Mucosa of stomach (tissue), 1 donor: Measurements from ENCODE around the gene HIRIP3.

Experiments
- H3K27me3 ChIP-seq: one replicate; pipeline ENCODE4 v1.7.0; 2013; ENCODE audit warnings: mild to moderate bottlenecking, low read length; ENCODE audit not compliant: control insufficient read depth, insufficient read depth
- H3K36me3 ChIP-seq: one replicate; pipeline ENCODE4 v1.7.0; 2013; ENCODE audit warnings: low read length; ENCODE audit not compliant: control insufficient read depth, insufficient read depth
- H3K4me1 ChIP-seq: one replicate; pipeline ENCODE4 v1.7.0; 2013; ENCODE audit warnings: mild to moderate bottlenecking, low read length; ENCODE audit not compliant: control insufficient read depth, insufficient read depth
- H3K4me3 ChIP-seq: one replicate; pipeline ENCODE4 v1.7.0; 2013; ENCODE audit warnings: low read length
- H3K9ac ChIP-seq: one replicate; pipeline ENCODE4 v1.7.0; 2013; ENCODE audit warnings: mild to moderate bottlenecking, low read length, moderate library complexity
- H3K9me3 ChIP-seq: one replicate; pipeline ENCODE4 v1.7.0; 2013; ENCODE audit warnings: mild to moderate bottlenecking, low read length, moderate library complexity; ENCODE audit not compliant: control insufficient read depth
- donor health status: Pancreatic carcinoma.

HIRIP3 gene

DNA sequence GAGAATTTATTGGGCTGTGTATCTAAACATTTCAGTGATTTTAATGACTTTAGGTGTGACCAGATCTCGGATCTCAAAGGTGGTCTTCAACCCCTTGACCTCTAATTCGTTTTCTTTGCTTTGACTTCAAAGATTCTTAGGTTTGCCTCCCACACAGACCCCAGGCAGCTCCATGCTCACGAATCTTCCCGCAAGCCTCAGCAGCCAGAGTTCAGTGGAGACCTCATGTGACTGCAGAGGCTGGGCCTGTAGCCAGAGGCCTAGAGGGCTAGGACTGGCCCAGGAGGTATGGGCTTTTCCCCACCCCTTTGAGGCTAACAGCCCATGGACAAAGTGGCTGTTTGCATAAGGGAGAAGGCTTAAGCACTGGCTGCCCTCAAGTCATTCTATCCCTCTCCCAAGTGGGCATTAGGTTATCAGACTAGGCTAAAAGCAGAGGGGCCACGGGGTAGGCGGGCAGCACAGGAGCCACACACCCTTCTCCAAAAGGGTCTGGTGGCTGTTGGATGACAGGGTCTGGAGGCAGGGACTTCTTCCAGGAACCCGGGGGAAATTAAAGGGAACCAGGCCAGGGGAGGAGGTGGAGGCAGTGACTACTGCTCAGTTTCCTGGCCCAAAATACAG lies 3.0 kb downstream of the HIRIP3 start:
- Histone ChIP-seq H3K4me1 (peaks cover 35% of the 10 kb centered on the region), H3K27me3 (no peaks in the 10 kb centered on the region), H3K9me3 (no peaks in the 10 kb centered on the region), H3K9ac (no peak overlapping the region), H3K4me3 (no peak overlapping the region), H3K36me3 (peaks cover 10% of the 10 kb centered on the region)

DNA sequence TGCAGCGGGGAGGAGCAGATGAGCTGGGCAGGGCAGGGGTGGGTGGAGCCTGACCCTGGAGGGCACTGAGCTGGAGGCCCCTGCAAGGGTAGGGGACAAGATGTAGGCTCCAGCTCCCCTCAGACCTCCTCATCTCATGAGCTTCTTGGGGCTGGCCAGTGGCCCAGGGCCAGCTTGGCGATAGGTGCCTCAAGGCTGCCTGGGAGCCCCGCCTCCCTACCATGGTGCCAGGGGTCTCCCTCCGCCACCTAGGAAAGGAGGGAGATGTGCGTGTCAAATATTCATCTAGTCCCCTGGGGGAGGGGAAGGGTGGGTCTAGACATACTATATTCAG lies 3.9 kb downstream of the HIRIP3 start:
- peaks cover 14% of the 10 kb centered on the region for H3K36me3 ChIP-seq

DNA sequence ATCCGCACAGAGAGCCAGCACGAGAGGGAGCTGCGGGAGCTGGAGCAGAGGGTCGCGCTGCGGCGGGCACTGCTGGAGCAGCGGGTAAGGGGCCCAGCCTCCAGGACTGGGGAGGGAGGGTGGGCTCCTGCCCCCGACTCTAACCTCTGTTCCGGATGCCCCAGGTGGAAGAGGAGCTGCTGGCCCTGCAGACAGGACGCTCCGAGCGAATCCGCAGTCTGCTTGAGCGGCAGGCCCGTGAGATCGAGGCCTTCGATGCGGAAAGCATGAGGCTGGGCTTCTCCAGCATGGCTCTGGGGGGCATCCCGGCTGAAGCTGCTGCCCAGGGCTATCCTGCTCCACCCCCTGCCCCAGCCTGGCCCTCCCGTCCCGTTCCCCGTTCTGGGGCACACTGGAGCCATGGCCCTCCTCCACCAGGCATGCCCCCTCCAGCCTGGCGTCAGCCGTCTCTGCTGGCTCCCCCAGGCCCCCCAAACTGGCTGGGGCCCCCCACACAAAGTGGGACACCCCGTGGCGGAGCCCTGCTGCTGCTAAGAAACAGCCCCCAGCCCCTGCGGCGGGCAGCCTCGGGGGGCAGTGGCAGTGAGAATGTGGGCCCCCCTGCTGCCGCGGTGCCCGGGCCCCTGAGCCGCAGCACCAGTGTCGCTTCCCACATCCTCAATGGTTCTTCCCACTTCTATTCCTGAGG lies 4.4 kb downstream of the HIRIP3 start:
- no peak overlapping the region for H3K9ac ChIP-seq
- peaks cover 29% of the 10 kb centered on the region for H3K4me1 ChIP-seq
- H3K4me3 ChIP-seq, result no peak overlapping the region
- H3K9me3 ChIP-seq, result no peaks in the 10 kb centered on the region
- H3K27me3 ChIP-seq, result no peaks in the 10 kb centered on the region
- H3K36me3 ChIP-seq, result peaks cover 14% of the 10 kb centered on the region

More for the DNA sequence above, 3.9 kb downstream of the HIRIP3 start:
- Histone ChIP-seq H3K4me3 (no peak overlapping the region), H3K9ac (no peak overlapping the region), H3K27me3 (no peaks in the 10 kb centered on the region), H3K4me1 (peaks cover 30% of the 10 kb centered on the region), H3K9me3 (no peaks in the 10 kb centered on the region)

DNA sequence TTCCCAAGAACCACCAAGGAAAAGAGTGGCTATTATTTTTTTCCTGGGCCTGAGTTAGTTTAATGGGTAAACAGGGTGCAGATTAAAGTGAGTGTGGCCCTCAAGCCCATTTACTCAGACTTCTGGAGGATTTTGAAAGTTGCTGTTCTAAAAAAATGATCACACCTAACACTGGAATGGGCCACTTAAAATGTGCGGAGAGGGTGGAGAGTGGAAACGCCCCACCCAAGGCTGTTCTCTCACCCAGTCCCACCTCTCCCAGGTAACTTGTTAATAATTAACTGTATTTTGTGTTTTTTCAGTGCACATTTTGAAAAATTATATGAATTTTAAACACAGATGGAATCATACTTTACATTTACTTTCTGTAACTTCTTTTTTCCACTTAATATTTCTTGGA lies 5.4 kb downstream of the HIRIP3 start:
- Histone ChIP-seq H3K27me3 (no peaks in the 10 kb centered on the region), H3K9me3 (no peaks in the 10 kb centered on the region), H3K4me3 (no peak overlapping the region), H3K36me3 (peaks cover 23% of the 10 kb centered on the region), H3K4me1 (peaks cover 29% of the 10 kb centered on the region), H3K9ac (no peak overlapping the region)

DNA sequence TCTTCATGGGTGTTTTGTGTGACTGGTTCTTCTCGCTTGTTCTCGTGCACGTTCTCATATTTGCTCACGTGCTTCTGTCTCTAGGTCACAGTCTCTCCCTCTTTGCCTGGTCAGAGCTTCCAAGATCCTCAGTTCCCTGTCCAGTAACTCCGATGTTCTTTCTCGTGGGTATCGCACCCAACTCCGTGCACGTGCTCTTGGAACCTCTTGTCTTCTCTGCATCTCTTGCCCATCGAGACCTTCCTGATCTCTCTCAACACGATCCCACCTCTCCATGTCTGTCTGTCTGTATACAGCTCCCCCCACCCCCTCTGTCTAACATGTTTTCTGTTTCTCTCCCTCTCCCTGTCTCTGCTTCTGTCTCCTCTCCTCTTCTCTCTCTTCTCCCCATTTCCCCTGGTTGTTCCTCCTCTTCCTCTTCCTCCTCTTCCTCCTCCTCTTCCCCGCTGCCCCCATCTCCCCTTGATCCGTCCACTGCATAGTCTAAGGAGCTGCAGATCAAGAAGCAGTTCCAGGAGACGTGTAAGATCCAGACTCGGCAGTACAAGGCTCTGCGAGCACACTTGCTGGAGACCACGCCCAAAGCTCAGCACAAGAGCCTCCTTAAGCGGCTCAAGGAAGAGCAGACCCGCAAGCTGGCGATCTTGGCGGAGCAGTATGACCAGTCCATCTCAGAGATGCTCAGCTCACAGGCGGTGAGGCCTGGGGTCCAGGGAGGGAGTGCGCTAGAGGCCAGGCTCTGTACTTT lies 6.1 kb downstream of the HIRIP3 start:
- no peak overlapping the region for H3K4me3 ChIP-seq
- peaks cover 22% of the 10 kb centered on the region for H3K4me1 ChIP-seq
- no peaks in the 10 kb centered on the region for H3K9me3 ChIP-seq
- H3K27me3 ChIP-seq, result no peaks in the 10 kb centered on the region
- H3K36me3 ChIP-seq, result peaks cover 29% of the 10 kb centered on the region
- H3K9ac ChIP-seq, result no peak overlapping the region

DNA sequence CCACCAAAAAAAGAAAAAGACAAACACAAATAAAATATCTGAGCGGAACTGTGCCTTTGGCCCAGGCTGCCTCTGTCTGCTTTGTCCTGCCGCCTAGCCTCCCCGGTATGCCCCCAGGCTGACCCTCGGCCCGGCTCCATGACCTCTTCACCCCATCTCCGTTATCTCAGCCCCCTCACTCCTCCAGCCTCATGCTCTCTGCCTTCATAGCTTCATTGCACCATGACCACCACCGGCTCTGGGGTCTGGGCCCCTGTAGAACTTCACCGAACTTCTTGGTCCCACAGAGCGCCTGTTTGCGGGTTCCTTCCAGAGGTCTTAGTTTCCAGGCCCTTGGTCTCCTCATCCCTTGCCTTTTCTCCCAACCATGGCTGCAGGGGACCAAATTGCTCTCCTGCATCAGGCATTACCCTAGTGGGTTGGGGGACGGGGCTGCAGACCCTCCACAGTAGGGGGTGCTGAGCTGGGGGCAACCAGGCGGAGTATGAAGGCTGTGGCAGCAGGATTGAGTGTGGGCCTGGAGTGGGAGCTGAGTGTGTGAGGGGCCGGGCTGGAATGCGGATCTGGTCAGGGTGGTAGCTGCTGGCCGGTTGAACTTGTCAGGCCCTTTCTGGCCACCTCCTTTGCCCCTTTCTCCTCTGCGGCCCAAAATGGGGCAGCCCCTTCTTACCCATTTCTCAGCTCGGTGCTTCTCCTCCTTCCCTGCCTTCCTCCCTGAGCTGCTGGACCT lies 6.9 kb downstream of the HIRIP3 start:
- no peak overlapping the region for H3K4me3 ChIP-seq
- H3K36me3 ChIP-seq, result peaks cover 29% of the 10 kb centered on the region
- H3K9me3 ChIP-seq, result no peaks in the 10 kb centered on the region
- H3K9ac ChIP-seq, result no peak overlapping the region
- no peaks in the 10 kb centered on the region for H3K27me3 ChIP-seq
- peaks cover 18% of the 10 kb centered on the region for H3K4me1 ChIP-seq

DNA sequence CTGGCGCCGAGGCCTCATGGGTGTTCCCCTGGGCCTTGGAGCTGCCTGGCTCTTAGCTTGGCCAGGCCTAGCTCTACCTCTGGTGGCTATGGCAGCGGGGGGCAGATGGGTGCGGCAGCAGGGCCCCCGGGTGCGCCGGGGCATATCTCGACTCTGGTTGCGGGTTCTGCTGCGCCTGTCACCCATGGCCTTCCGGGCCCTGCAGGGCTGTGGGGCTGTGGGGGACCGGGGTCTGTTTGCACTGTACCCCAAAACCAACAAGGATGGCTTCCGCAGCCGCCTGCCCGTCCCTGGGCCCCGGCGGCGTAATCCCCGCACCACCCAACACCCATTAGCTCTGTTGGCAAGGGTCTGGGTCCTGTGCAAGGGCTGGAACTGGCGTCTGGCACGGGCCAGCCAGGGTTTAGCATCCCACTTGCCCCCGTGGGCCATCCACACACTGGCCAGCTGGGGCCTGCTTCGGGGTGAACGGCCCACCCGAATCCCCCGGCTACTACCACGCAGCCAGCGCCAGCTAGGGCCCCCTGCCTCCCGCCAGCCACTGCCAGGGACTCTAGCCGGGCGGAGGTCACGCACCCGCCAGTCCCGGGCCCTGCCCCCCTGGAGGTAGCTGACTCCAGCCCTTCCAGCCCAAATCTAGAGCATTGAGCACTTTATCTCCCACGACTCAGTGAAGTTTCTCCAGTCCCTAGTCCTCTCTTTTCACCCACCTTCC lies 7.9 kb downstream of the HIRIP3 start:
- no peak overlapping the region for H3K9ac ChIP-seq
- H3K9me3 ChIP-seq, result no peaks in the 10 kb centered on the region
- H3K4me3 ChIP-seq, result no peak overlapping the region
- peaks cover 18% of the 10 kb centered on the region for H3K4me1 ChIP-seq
- H3K27me3 ChIP-seq, result no peaks in the 10 kb centered on the region
- H3K36me3 ChIP-seq, result peaks cover 35% of the 10 kb centered on the region

DNA sequence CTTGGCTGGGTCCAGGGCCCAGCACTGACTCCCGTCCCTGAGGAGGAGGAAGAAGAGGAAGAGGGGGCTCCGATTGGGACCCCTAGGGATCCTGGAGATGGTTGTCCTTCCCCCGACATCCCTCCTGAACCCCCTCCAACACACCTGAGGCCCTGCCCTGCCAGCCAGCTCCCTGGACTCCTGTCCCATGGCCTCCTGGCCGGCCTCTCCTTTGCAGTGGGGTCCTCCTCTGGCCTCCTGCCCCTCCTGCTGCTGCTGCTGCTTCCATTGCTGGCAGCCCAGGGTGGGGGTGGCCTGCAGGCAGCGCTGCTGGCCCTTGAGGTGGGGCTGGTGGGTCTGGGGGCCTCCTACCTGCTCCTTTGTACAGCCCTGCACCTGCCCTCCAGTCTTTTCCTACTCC lies 8.5 kb downstream of the HIRIP3 start:
- H3K9me3 ChIP-seq, result no peaks in the 10 kb centered on the region
- no peak overlapping the region for H3K9ac ChIP-seq
- H3K4me3 ChIP-seq, result no peak overlapping the region
- H3K27me3 ChIP-seq, result no peaks in the 10 kb centered on the region
- peaks cover 35% of the 10 kb centered on the region for H3K36me3 ChIP-seq
- H3K4me1 ChIP-seq, result peaks cover 18% of the 10 kb centered on the region

DNA sequence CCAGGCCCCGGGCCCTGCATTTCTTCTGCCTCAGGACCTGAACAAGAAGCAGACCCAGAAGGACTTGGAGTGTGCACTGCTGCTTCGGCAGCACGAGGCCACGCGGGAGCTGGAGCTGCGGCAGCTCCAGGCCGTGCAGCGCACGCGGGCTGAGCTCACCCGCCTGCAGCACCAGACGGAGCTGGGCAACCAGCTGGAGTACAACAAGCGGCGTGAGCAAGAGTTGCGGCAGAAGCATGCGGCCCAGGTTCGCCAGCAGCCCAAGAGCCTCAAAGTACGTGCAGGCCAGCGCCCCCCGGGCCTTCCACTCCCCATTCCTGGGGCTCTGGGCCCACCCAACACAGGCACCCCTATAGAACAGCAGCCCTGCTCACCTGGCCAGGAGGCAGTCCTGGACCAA lies 9.2 kb downstream of the HIRIP3 start:
- Histone ChIP-seq H3K36me3 (peaks cover 35% of the 10 kb centered on the region), H3K4me3 (no peak overlapping the region), H3K27me3 (no peaks in the 10 kb centered on the region), H3K9me3 (no peaks in the 10 kb centered on the region), H3K9ac (no peak overlapping the region), H3K4me1 (peaks cover 18% of the 10 kb centered on the region)

DNA sequence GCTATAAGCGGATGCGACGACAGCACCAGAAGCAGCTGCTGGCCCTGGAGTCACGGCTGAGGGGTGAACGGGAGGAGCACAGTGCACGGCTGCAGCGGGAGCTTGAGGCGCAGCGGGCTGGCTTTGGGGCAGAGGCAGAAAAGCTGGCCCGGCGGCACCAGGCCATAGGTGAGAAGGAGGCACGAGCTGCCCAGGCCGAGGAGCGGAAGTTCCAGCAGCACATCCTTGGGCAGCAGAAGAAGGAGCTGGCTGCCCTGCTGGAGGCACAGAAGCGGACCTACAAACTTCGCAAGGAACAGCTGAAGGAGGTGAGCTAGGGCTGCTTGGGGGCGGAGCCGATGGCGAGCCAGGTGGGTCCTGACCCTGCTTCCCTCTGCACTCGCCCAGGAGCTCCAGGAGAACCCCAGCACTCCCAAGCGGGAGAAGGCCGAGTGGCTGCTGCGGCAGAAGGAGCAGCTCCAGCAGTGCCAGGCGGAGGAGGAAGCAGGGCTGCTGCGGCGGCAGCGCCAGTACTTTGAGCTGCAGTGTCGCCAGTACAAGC lies 10.1 kb downstream of the HIRIP3 start:
- Histone ChIP-seq H3K4me1 (peaks cover 14% of the 10 kb centered on the region), H3K36me3 (peaks cover 35% of the 10 kb centered on the region), H3K4me3 (no peak overlapping the region), H3K9me3 (no peaks in the 10 kb centered on the region), H3K27me3 (no peaks in the 10 kb centered on the region), H3K9ac (no peak overlapping the region)

DNA sequence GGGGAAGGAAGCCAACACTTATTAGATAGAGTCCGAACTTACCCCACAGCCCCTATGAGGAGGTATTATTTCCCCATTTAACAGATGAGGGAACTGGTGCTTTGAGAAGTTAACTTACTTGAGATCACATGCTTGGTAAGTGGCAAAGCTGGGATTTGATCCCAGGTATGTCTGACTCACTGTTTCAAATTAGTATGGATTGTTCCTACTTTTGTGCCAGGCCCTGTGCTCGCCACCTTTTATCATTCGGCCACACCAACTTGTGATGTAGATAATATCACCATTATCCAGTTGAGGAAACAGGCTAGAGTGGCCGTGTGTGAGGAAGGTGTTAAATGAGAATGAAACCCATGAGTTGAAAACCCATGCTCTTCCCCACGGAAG lies 10.7 kb downstream of the HIRIP3 start:
- no peaks in the 10 kb centered on the region for H3K27me3 ChIP-seq
- H3K36me3 ChIP-seq, result peaks cover 41% of the 10 kb centered on the region
- no peak overlapping the region for H3K9ac ChIP-seq
- H3K4me1 ChIP-seq, result peaks cover 10% of the 10 kb centered on the region
- no peak overlapping the region for H3K4me3 ChIP-seq
- H3K9me3 ChIP-seq, result no peaks in the 10 kb centered on the region
